H1 (cell line): ENCODE measurements around the gene KRT3. TPM values are rescaled to one million over a fixed set of nuclear protein-coding genes. Genes with fewer than 3 reads are reported as not detected.

ENCODE experiments used
- CTCF ChIA-PET: fragments of 300-600 bp; sonication (Branson Sonifier 250); formaldehyde crosslinking; loops from one replicate; lab custom pipeline; 2021; ENCODE audit not compliant: partially characterized antibody; lab: Charles Lee
- POLR2A ChIA-PET: fragments of 300-600 bp; sonication (Branson Sonifier 250); formaldehyde crosslinking; loops from one replicate; lab custom pipeline; 2021; ENCODE audit warnings: inconsistent platforms; ENCODE audit not compliant: partially characterized antibody; lab: Charles Lee
- DNase-seq, 2 experiments: peaks; one replicate each; pipeline versions ENCODE4 v3.0.0 to v3.0.0-alpha.2; 2010 to 2022; ENCODE audit warnings: low spot score in 2 of 2, low read depth in 1 of 2, mixed read lengths in 1 of 2
- FAIRE-seq: peaks from 2 replicates; lab custom pipeline; 2011; peaks lifted over from hg19 to GRCh38; lab: Jason Lieb, UNC
- H2AFZ ChIP-seq: 2 replicates; pipeline ENCODE4 v1.8.1; 2012; ENCODE audit warnings: low read length, inconsistent platforms
- H2AK5ac ChIP-seq: 2 replicates; pipeline ENCODE4 v1.6.1; 2013; ENCODE audit warnings: low read depth, low read length
- H2BK120ac ChIP-seq: replicated peaks from 2 replicates; pipeline ENCODE3; 2013; ENCODE audit warnings: low read depth, low read length, inconsistent platforms
- H2BK12ac ChIP-seq: 2 replicates; pipeline ENCODE4 v1.6.1; 2013; ENCODE audit warnings: low read depth, low read length
- H2BK15ac ChIP-seq: 2 replicates; pipeline ENCODE4 v1.6.1; 2013; ENCODE audit warnings: low read length
- H2BK20ac ChIP-seq: 2 replicates; pipeline ENCODE4 v1.6.1; 2013; ENCODE audit warnings: low read length
- H2BK5ac ChIP-seq: 2 replicates; pipeline ENCODE4 v1.6.1; 2013; ENCODE audit warnings: low read depth, low read length
- H3K14ac ChIP-seq: 2 replicates; pipeline ENCODE4 v1.6.1; 2013; ENCODE audit warnings: inconsistent platforms; ENCODE audit not compliant: insufficient read length
- H3K18ac ChIP-seq: 2 replicates; pipeline ENCODE4 v1.6.1; 2013; ENCODE audit warnings: low read length; ENCODE audit errors: extremely low read depth
- H3K23ac ChIP-seq: 2 replicates; pipeline ENCODE4 v1.6.1; 2013; ENCODE audit warnings: inconsistent platforms; ENCODE audit not compliant: insufficient read length
- H3K23me2 ChIP-seq: 2 replicates; pipeline ENCODE4 v1.6.1; 2013; ENCODE audit warnings: low read depth, low read length
- H3K27ac ChIP-seq: 2 replicates; pipeline ENCODE4 v1.6.1; 2011; ENCODE audit warnings: low read depth, low read length, inconsistent platforms
- H3K27me3 ChIP-seq, 4 experiments: replicated peaks in 1 of 4; 1 replicate in 1 of 4; 2 replicates in 3 of 4; pipeline versions ENCODE4 v1.6.1 to v1.8.1; 2011 to 2013; ENCODE audit warnings: low read length in 3 of 4, mild to moderate bottlenecking in 3 of 4, inconsistent platforms in 2 of 4, mixed read lengths in 2 of 4, moderate library complexity in 1 of 4; ENCODE audit not compliant: control insufficient read depth in 3 of 4, insufficient read depth in 3 of 4; ENCODE audit errors: extremely low read depth in 1 of 4
- H3K36me3 ChIP-seq, 4 experiments: 2 replicates each; pipeline versions ENCODE4 v1.6.1 to v1.8.1; 2011 to 2013; ENCODE audit warnings: mild to moderate bottlenecking in 4 of 4, low read length in 3 of 4, moderate library complexity in 2 of 4, control low read depth in 1 of 4, inconsistent platforms in 1 of 4; ENCODE audit not compliant: insufficient read depth in 4 of 4, control insufficient read depth in 2 of 4
- H3K4ac ChIP-seq: replicated peaks from 2 replicates; pipeline ENCODE3; 2013; ENCODE audit warnings: low read length, low read depth, mixed read lengths, inconsistent platforms; ENCODE audit not compliant: insufficient read length
- H3K4me1 ChIP-seq, 4 experiments: replicated peaks in 1 of 4; 1 replicate in 1 of 4; 2 replicates in 3 of 4; pipeline versions ENCODE4 v1.6.1 to v1.8.1; 2011 to 2013; ENCODE audit warnings: low read length in 3 of 4, inconsistent platforms in 2 of 4, mixed read lengths in 1 of 4; ENCODE audit not compliant: insufficient read depth in 4 of 4, control insufficient read depth in 3 of 4
- H3K4me2 ChIP-seq, 2 experiments: 2 replicates each; pipeline versions ENCODE4 v1.6.1 to v1.8.1; 2011 to 2013; ENCODE audit warnings: low read depth in 2 of 2, low read length in 2 of 2, control low read depth in 1 of 2, inconsistent platforms in 1 of 2, mild to moderate bottlenecking in 1 of 2; ENCODE audit not compliant: insufficient read depth in 1 of 2
- H3K4me3 ChIP-seq, 4 experiments: fragments of 200-600, 300-600 bp in 1 of 4; sonication (generic), shearing (Covaris generic), sonication (Bioruptor Twin) in 1 of 4; 2 replicates each; pipeline versions ENCODE4 v1.5.1 to v1.8.1; 2011 to 2016; ENCODE audit warnings: low read length in 4 of 4, low read depth in 3 of 4, control low read depth in 2 of 4, inconsistent platforms in 2 of 4, mild to moderate bottlenecking in 2 of 4, mixed read lengths in 1 of 4, moderate library complexity in 1 of 4; ENCODE audit not compliant: insufficient read depth in 2 of 4; ENCODE audit errors: extremely low read depth in 1 of 4
- H3K56ac ChIP-seq: replicated peaks from 2 replicates; pipeline ENCODE3; 2013; ENCODE audit warnings: low read depth, mild to moderate bottlenecking, mixed read lengths, low read length, inconsistent platforms; ENCODE audit not compliant: insufficient read length
- H3K79me1 ChIP-seq: 2 replicates; pipeline ENCODE4 v1.6.1; 2013; ENCODE audit warnings: low read depth, low read length, control low read depth
- H3K79me2 ChIP-seq, 2 experiments: 2 replicates each; pipeline versions ENCODE4 v1.6.1 to v1.8.1; 2012 to 2013; ENCODE audit warnings: low read length in 2 of 2, mild to moderate bottlenecking in 2 of 2, inconsistent platforms in 1 of 2; ENCODE audit not compliant: insufficient read depth in 2 of 2, control insufficient read depth in 1 of 2
- H3K9ac ChIP-seq, 4 experiments: replicated peaks in 1 of 4; 1 replicate in 1 of 4; 2 replicates in 3 of 4; pipeline versions ENCODE4 v1.6.1 to v1.8.1; 2011 to 2013; ENCODE audit warnings: low read depth in 3 of 4, low read length in 3 of 4, control low read depth in 2 of 4, mild to moderate bottlenecking in 2 of 4, moderate library complexity in 2 of 4, inconsistent platforms in 1 of 4; ENCODE audit errors: extremely low read depth in 1 of 4
- H3K9me3 ChIP-seq, 2 experiments: 2 replicates each; pipeline versions ENCODE4 v1.6.1 to v1.8.1; 2012 to 2013; ENCODE audit warnings: mild to moderate bottlenecking in 2 of 2, moderate library complexity in 2 of 2, control low read depth in 1 of 2, inconsistent platforms in 1 of 2, low read depth in 1 of 2, low read length in 1 of 2, mixed read lengths in 1 of 2; ENCODE audit not compliant: insufficient read depth in 2 of 2
- H4K20me1 ChIP-seq, 2 experiments: replicated peaks in 1 of 2; 2 replicates each; pipeline versions ENCODE3 to v1.8.1; 2011 to 2013; ENCODE audit warnings: inconsistent platforms in 2 of 2, low read length in 2 of 2, mild to moderate bottlenecking in 1 of 2; ENCODE audit not compliant: insufficient read depth in 2 of 2, control insufficient read depth in 1 of 2
- H4K5ac ChIP-seq: 2 replicates; pipeline ENCODE4 v1.6.1; 2013; ENCODE audit warnings: low read length, low read depth, mixed read lengths, inconsistent platforms; ENCODE audit not compliant: insufficient read length
- H4K8ac ChIP-seq: 2 replicates; pipeline ENCODE4 v1.8.0; 2013; ENCODE audit warnings: mild to moderate bottlenecking, moderate library complexity, low read length, inconsistent platforms; ENCODE audit not compliant: insufficient read depth; ENCODE audit errors: extremely low read depth
- H4K91ac ChIP-seq: replicated peaks from 2 replicates; pipeline ENCODE3; 2013; ENCODE audit warnings: low read length, mixed read lengths, inconsistent platforms; ENCODE audit not compliant: insufficient read length
- BCL11A ChIP-seq, 2 experiments: IDR thresholded peaks; one replicate each; pipeline ENCODE4 v1.6.1; 2011; ENCODE audit warnings: low read depth in 2 of 2, low read length in 2 of 2, mild to moderate bottlenecking in 2 of 2
- CTBP2 ChIP-seq: IDR thresholded peaks from 2 replicates; pipeline ENCODE4 v1.7.0; 2011; ENCODE audit warnings: borderline replicate concordance, mild to moderate bottlenecking, moderate library complexity, mixed read lengths, low read length; ENCODE audit not compliant: insufficient read depth, insufficient read length
- GABPA ChIP-seq: IDR thresholded peaks from 2 replicates; pipeline ENCODE4 v1.6.1; 2011; ENCODE audit warnings: mild to moderate bottlenecking, low read length, moderate library complexity, borderline replicate concordance; ENCODE audit not compliant: insufficient read depth
- MAFK ChIP-seq: IDR thresholded peaks from 2 replicates; pipeline ENCODE4 v1.6.1; 2012; ENCODE audit warnings: low read depth, mild to moderate bottlenecking, improper control_type of control experiment, low read length
- PHF8 ChIP-seq: fragments of 200-600 bp; sonication (generic); conservative IDR thresholded peaks from 2 replicates; pipeline ENCODE4 v1.7.1; 2012; ENCODE audit warnings: low read depth, mild to moderate bottlenecking, inconsistent platforms, low read length, moderate library complexity
- RFX5 ChIP-seq: IDR thresholded peaks from 2 replicates; pipeline ENCODE4 v1.6.1; 2011; ENCODE audit warnings: low read depth, low read length, improper control_type of control experiment, borderline replicate concordance
- SAP30 ChIP-seq: fragments of 300-600 bp; sonication (generic); IDR thresholded peaks from 2 replicates; pipeline ENCODE4 v1.7.1; 2012; ENCODE audit warnings: low read length, moderate library complexity, mild to moderate bottlenecking, inconsistent platforms; ENCODE audit not compliant: insufficient read depth, insufficient replicate concordance
- SRF ChIP-seq: IDR thresholded peaks from 2 replicates; pipeline ENCODE4 v1.6.1; 2011; ENCODE audit warnings: mild to moderate bottlenecking, low read depth, low read length, moderate library complexity
- TAF7 ChIP-seq: optimal IDR thresholded peaks from 2 replicates; pipeline ENCODE3; 2011; ENCODE audit warnings: low read depth, mild to moderate bottlenecking, inconsistent platforms, low read length, moderate library complexity, borderline replicate concordance
- ZNF274 ChIP-seq: IDR thresholded peaks from 2 replicates; pipeline ENCODE4 v1.7.0; 2012; ENCODE audit warnings: low read length, borderline replicate concordance; ENCODE audit errors: extremely low read depth
- WGBS, 2 experiments: shearing (Covaris generic) in 1 of 2; methylation state at CpG; one replicate each; pipeline versions ENCODE4 v1.1.6 to v1.1.7; 2013 to 2015; ENCODE audit warnings: low lambda C conversion rate in 2 of 2, mixed read lengths in 2 of 2, inconsistent platforms in 1 of 2, low coverage in 1 of 2, missing lambda C conversion rate in 1 of 2; ENCODE audit not compliant: insufficient replicate concordance in 2 of 2, insufficient coverage in 1 of 2, insufficient read length in 1 of 2; ENCODE audit errors: extremely low coverage in 1 of 2, missing lambda C conversion rate in 1 of 2; 5-methylcytosine and 5-hydroxymethylcytosine counted together
- polyA plus RNA-seq, 7 experiments: library from polyadenylated mRNA; depleted of rRNA in 3 of 7; stranded (reverse) in 5 of 7; unstranded in 2 of 7; fragments of >200 nt in 5 of 7; fragments of 200-250 nt in 2 of 7; gene quantifications; 1 replicate in 5 of 7; 2 replicates in 1 of 7; 4 replicates in 1 of 7; pipeline versions ENCODE4 v1.2.1 to v1.2.3, GENCODE V29; 2011 to 2013; ENCODE audit warnings: missing spikeins in 2 of 7, mixed read lengths in 2 of 7
- total RNA-seq: library from RNA; stranded (reverse); fragmentation: NEBNext Ultra II Directional; extraction: Animal tissue kit (Norgen Biotek cat#: 25700); gene quantifications from 2 replicates; pipeline ENCODE4 v1.2.1, GENCODE V29; 2021

Gene KRT3
- total and polyA plus RNA-seq, 2 of the 8 experiments (the other 6 are each of a cell fraction or from before 2014, with no cell fraction given), result not detected

DNA sequence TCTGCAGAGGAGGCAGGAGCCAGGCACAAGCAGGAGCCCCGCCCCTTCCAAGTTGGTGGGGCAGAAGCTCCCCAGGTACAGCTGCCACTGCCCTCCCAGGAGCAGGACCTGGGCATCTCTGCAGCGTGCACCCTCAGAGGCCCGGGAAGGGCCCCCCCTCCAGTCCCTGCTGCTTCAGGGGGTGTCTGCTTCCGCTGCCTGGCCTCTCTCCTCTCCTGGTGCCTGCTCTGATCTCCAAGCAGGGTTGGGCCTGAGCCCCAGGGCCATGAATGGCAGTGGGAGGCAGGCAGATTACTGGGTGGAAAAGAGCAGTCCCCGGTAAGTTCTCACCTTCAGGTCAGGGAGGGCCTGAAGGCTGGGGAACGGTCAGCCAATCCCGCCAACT lies 53.7 kb downstream of the KRT3 start:
- WGBS, 2 experiments, result 90% methylated on average over 4 of the region's 7 CpGs; no CpG with 5 or more reads in 1 of the 2 experiments
- Histone ChIP-seq H2BK20ac (no peak overlapping the region), H3K23me2 (no peaks in the 10 kb centered on the region), H3K4me3 (no peak overlapping the region), H2BK120ac (no peak overlapping the region), H4K20me1 (peaks cover 0 to 1% of the 10 kb centered on the region in 2 experiments), H3K23ac (no peak overlapping the region), H3K4ac (no peak overlapping the region), H3K27me3 (no peaks in the 10 kb centered on the region; a peak in 2 of 7 replicates), H3K9ac (no peak overlapping the region), H3K27ac (no peak overlapping the region), H3K14ac (no peak overlapping the region), H4K91ac (no peak overlapping the region), H4K5ac (no peak overlapping the region), H3K4me1 (no peaks in the 10 kb centered on the region), H2BK12ac (no peak overlapping the region), H3K56ac (no peak overlapping the region), H3K79me2 (no peaks in the 10 kb centered on the region), H3K36me3 (no peaks in the 10 kb centered on the region), H3K9me3 (no peaks in the 10 kb centered on the region), H4K8ac (no peak overlapping the region), H2AK5ac (no peak overlapping the region), H3K18ac (no peak overlapping the region), H3K4me2 (no peak overlapping the region), H2BK15ac (no peak overlapping the region), H3K79me1 (no peaks in the 10 kb centered on the region), H2AFZ (no peak overlapping the region), H2BK5ac (no peak overlapping the region)
- CTCF ChIA-PET, result interaction anchor here (0.6 to 1.3 kb wide), 3 partner anchors 38 to 1509 kb away, joined by 3 to 4 read pairs (median 3); no protein-coding TSS in a partner anchor
- TF ChIP-seq CTBP2, result no peak
- TF ChIP-seq GABPA, result no peak
- TF ChIP-seq TAF7, result no peak
- TF ChIP-seq PHF8, result no peak
- TF ChIP-seq SAP30, result no peak
- no peak for TF ChIP-seq RFX5
- no peak for TF ChIP-seq MAFK
- TF ChIP-seq BCL11A (IDR thresholded peaks at IDR 0.05; ENCODE audit: low read depth in 2 of 2, low read length in 2 of 2), result no peak
- no peak for TF ChIP-seq SRF
- no peak for TF ChIP-seq ZNF274
- POLR2A ChIA-PET, result no interaction called here
- FAIRE-seq (no peak), DNase-seq (no peak)
